ENCODE measurements around the gene PSRC1.

The PSRC1 gene

DNA sequence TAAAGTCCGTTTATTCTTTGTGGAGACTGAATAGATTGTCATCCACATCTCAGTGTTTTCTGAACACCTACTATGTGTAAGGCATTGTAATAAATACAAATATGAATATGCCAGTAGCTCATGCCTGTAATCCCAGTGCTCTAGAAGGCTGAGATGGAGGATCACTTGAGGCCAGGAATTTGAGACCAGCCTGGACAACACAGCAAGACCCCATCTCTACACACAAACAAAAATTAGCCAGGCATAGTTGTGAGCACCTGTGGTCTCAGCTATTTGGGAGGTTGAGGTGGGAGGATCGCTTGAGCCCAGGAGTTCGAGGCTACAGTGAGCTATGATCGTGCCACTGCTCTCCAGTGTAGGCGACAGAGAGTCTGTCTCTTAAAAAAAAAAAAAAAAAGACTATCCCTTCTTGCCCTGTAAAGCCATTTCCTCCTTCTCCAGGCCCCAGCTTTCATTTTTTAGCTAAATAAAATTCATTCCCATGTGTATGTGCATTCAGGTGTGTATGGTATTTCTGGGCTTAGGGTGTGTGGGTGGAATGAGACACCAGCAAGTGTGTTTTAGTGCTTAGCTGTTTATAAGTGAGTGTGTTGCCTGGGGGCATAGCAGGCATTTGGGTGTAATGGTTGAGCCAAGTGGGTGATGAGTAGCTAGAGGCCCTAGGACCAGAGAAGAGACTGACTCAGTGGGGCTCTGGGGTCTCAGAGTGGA is 25.8 kb downstream of the PSRC1 start:
- no peak for DNase-seq

DNA sequence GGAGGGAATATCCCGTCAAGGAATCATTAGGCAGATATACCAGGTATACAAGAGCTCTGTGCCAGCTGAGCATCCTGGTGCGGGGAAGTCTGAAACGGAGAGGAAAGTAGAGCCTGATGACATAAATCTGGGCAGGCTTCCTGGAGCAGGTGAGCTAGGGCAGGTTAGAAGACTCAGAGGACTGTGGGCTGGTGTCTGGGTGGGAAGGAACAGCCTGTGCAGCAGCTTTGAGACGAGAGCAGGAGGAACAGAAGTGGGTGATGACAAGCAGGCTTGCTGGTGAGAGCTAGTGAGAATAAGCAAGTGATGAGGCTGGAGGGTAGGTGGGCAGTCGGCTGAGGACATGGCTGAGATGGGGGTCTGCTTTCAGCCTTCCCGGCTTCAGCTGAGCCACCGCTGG is 26.9 kb downstream of the PSRC1 start:
- no peak for DNase-seq

DNA sequence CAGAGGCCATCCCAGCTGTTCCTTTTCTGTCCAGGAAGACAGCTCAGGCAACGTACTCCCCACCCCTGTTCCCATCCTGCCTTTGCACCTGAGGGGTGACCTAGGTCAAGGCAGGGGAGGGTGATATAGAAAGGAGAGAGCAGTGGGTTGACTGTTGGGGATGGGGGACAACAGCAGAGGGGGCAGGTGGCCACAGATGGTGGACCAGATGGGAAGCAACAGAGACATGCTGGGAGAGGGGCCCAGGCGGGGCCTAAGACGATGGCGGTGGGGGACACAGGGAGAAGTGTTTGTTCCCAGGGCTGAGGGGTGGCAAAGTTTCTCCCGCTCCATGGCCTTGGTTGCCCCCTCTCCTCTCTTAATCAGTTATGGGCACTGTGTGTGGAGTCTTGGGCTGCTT is 27.3 kb downstream of the PSRC1 start:
- DNase-seq = peak; percentile 78

DNA sequence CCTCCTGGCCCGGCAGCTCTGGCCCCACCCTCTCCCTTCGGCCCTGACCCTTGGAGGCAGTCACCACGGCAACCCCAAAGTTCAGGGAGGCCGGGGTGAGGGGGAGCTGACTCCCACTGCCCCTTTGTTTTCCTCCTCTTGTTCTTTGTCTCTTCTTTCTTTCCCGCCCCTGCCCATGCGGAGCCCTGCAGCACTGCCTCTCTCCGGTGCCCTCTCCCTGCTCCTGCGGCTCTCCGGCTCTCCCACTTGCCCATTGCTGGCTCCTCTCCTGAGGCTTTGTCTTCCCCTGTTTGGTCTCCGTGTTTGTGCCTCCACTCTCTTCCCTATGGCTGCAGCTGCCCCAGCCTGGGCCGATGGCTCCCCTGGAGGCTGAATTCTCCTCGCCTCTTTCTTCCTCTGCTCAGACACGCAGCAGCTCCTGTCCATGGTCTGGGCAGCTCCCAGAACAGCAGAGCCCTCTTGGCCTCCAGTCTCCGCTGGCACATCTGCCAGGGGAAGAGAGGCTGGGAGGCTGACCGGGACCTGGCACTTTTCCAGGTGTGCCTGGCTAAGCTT is 27.8 kb downstream of the PSRC1 start:
- DNase-seq = no peak

DNA sequence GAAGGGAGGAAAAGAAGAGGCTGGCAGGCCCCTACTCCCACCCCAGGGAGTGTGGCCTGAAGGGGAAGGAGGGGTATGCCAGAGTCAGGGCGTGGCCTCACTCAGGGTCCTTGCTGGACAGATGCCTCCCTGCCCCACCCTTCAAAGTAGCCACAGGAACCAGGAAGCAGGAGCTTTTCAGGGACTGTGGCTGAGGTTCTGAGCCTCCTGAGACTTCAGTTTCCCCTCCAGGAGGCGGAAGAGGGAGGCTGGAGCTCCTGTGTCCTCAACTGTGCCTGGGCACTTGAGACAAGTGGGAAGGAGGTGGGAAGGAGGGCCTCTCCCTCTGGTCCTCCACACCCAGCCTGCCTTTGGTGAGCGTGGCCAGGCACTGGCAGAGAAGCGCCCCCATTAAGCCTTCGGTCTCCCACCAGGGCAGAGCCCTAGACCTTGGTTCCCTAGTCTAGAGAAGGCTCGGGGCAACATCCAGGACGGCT is 28.3 kb downstream of the PSRC1 start:
- no peak for DNase-seq

DNA sequence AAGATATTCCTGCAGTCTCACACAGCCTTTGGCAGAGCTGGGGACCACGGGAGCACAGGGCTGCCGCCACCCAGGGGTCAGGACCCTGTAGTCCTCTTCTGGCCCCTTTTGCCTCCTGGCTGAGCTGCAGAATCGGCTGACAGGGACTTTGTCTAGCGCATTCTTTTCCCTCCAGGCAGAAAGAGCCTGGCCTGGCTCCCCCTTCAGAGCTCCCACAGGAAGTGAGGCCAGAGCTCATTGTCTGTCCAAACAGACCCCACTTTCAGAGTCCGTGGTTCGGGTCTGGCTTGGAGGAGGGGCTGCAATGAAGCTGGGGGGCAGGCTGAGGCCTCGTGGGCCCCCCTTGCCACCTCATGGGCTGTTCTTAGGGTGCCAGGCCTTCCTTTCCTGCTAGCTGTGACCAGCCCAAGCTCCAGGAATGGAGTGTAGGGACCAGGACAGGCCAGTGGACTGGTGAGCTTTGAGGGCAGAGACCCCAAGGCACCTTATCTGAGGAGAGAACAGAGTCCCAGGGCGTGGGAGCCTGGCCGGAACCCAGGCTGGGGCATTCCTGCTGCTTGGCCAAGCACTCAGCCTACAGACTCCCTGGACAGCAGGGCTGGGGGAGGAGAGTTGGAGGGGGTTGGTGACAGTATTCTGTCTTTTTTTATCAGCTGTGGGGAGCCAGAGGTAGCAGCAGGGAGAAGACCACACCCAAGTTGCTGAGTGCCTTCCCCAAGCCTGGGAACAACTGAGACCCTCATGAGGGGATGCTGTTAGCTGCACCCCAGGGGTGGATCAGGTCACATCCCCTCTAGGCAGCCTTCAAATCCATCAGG is 28.9 kb downstream of the PSRC1 start:
- peak; percentile 18 for DNase-seq

DNA sequence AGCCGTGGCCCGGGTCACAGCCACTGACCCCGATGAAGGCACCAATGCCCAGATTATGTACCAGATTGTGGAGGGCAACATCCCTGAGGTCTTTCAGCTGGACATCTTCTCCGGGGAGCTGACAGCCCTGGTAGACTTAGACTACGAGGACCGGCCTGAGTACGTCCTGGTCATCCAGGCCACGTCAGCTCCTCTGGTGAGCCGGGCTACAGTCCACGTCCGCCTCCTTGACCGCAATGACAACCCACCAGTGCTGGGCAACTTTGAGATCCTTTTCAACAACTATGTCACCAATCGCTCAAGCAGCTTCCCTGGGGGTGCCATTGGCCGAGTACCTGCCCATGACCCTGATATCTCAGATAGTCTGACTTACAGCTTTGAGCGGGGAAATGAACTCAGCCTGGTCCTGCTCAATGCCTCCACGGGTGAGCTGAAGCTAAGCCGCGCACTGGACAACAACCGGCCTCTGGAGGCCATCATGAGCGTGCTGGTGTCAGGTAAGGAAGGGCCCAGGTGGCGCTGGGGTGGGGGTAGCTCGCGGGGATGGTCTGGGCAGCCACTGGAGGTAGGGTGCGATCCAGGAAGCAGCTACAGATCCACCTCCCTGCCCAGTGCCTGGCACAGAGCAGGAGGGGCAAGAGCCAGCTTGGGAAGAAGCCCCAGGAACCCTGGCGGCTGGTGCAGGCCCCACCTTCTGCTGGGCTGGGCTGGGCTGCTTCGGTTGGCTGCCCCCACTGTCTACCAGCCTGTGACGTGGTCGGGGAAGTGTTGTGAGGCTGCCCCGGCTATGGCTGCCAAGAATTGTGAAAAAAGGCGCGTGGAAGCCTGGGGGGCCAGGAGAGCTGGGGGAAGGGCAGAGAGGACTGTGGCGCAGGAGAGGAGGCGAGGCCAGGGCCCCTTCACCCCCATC is 29.8 kb downstream of the PSRC1 start:
- peak; percentile 89 for DNase-seq

DNA sequence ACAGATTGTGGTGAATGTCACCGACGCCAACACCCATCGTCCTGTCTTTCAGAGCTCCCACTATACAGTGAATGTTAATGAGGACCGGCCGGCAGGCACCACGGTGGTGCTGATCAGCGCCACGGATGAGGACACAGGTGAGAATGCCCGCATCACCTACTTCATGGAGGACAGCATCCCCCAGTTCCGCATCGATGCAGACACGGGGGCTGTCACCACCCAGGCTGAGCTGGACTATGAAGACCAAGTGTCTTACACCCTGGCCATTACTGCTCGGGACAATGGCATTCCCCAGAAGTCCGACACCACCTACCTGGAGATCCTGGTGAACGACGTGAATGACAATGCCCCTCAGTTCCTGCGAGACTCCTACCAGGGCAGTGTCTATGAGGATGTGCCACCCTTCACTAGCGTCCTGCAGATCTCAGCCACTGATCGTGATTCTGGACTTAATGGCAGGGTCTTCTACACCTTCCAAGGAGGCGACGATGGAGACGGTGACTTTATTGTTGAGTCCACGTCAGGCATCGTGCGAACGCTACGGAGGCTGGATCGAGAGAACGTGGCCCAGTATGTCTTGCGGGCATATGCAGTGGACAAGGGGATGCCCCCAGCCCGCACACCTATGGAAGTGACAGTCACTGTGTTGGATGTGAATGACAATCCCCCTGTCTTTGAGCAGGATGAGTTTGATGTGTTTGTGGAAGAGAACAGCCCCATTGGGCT is 30.6 kb downstream of the PSRC1 start:
- no peak for DNase-seq

DNA sequence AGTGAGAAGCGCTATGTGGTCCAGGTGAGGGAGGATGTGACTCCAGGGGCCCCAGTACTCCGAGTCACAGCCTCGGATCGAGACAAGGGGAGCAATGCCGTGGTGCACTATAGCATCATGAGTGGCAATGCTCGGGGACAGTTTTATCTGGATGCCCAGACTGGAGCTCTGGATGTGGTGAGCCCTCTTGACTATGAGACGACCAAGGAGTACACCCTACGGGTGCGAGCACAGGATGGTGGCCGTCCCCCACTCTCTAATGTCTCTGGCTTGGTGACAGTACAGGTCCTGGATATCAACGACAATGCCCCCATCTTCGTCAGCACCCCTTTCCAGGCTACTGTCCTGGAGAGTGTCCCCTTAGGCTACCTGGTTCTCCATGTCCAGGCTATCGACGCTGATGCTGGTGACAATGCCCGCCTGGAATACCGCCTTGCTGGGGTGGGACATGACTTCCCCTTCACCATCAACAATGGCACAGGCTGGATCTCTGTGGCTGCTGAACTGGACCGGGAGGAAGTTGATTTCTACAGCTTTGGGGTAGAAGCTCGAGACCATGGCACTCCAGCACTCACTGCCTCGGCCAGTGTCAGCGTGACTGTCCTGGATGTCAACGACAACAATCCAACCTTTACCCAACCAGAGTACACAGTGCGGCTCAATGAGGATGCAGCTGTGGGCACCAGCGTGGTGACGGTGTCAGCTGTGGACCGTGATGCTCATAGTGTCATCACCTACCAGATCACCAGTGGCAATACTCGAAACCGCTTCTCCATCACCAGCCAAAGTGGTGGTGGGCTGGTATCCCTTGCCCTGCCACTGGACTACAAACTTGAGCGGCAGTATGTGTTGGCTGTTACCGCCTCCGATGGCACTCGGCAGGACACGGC is 31.4 kb downstream of the PSRC1 start:
- DNase-seq = no peak

DNA sequence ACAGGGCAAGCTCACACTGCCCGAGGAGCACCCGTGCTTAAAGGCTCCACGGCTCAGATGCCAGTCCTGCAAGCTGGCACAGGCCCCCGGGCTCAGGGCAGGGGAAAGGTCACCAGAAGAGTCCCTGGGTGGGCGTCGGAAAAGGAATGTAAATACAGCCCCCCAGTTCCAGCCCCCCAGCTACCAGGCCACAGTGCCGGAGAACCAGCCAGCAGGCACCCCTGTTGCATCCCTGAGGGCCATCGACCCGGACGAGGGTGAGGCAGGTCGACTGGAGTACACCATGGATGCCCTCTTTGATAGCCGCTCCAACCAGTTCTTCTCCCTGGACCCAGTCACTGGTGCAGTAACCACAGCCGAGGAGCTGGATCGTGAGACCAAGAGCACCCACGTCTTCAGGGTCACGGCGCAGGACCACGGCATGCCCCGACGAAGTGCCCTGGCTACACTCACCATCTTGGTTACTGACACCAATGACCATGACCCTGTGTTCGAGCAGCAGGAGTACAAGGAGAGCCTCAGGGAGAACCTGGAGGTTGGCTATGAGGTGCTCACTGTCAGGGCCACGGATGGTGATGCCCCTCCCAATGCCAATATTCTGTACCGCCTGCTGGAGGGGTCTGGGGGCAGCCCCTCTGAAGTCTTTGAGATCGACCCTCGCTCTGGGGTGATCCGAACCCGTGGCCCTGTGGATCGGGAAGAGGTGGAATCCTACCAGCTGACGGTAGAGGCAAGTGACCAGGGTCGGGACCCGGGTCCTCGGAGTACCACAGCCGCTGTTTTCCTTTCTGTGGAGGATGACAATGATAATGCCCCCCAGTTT is 32.3 kb downstream of the PSRC1 start:
- no peak for DNase-seq

DNA sequence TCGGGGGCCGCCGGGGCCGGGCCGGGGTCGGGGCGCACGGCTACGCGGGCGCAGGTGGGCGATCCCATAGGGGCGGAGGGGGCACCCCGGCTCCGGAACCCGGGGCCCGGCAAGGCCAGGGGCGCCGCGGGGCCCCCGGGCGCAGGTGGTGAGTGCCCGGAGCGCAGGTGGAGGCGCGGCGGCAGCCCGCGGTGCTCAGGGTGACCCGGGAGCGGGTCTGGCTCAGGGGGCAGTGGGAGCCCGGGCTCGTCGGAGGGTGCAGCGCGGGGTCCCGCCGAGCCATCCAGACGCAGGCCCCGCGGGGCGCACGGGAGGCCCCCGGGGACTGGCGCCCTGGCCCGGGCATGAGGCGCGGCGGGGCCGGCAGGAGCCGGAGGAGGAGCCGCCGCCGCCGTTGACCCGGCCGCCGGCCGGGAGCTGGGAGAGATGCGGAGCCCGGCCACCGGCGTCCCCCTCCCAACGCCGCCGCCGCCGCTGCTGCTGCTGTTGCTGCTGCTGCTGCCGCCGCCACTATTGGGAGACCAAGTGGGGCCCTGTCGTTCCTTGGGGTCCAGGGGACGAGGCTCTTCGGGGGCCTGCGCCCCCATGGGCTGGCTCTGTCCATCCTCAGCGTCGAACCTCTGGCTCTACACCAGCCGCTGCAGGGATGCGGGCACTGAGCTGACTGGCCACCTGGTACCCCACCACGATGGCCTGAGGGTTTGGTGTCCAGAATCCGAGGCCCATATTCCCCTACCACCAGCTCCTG is 33.1 kb downstream of the PSRC1 start:
- no peak for DNase-seq

DNA sequence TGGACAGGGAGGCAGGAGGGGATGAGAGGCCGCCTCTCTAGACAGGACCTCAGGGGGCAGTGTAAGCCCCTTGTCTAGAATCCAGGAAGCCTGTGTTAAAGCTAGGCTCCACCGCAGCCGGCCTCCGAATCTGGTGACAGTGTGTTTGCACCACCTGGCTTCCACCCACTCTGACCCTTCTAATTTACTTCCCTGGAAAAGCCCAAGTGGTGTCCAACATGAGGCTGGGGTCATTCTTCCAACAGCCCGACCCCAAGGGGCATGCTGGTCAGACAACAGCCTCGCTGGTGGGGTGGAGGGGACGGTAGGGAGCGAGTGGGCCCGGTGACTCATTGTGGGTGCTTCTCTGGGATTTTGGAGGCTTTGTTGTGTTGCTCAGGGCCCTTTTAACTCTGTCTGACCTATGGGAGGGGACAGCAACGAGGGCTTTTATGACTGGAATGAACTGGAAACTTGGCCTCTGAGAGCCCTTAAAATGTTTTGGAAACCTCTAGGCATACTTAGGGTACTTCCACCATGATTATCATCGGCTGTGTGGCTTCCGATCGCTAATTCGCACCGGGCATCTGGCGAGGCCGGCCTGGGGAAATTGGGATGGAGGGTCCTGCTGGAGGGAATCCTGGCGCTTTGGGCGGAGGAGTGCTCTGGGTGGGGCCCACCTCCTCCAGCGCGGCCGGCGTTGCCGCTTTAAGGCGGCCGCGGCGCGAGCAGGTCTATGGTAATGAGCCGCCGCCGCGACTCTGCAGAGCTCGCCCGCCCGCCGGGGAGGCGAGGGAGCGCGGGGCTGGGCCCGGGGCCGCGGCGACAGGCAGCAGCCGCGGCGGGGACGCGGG is 33.9 kb downstream of the PSRC1 start, which contains the start of gene CELSR2:
TSS of gene CELSR2 (plus strand) at position 743 of the 833 bp plus-strand sequence. CDS start 541 bp downstream, outside the sequence.
- peak; percentile 28 for DNase-seq

DNA sequence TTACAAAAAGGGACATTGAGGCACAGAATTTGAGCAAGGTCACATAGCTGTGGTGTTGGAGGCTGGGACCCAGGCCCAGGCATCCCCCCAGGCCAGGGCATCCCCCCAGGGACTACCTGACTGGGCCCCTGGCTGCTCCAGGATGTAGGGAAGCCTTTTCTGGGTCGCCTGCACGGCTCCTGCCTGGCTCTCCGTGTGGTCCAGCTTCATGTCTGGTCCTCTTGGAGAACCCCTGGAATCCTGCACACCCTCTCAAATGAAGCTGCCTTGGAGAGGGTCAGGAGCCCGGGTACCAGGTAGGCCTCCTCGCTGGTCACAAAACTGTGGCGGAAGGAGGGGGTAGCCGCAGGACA is 34.5 kb downstream of the PSRC1 start:
- DNase-seq = no peak

DNA sequence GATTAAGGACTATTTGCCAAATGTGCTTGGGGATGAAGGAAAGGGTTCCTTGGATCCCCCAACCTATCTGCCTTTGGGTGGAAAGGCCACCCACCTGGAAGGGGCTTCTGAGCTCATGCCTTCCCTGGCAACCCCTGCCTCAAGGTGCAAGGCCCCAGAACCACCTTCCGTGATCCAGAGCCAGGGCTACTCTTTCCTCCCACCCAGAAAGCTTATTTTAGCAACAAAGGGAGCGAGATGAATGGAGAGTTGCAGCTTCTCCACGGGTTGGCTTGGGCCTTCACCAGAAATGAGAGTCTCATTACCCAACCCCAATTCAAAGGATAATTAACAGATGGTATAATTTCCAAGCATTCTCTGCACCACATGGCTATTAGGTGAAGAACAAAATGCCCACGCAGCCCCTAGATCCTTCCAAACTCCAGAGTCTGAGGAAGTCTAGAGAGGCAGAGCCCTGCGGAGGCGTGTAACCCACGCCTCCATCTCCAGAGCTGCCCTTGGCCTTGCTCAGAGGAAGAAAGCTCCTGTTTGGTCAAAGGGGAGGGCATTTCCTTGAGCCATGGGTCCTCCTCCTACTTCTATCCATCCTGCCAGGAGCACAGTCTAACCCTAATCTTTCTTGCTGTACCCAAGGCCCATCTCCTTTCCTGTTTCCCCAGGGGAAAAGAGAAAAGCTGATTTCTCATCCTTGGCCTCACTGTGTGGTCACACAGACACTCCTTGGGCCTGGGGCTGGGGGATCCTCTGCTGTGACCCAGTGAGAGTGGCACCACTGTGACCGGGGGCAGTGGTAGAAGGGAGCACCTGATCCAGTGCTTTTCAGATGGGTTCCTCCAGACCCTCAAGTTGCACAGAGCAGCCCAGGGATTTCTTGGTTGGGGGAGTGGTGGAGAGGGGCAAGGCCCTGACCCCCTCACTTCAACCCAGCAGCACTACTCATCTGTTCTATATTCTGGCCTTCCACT is 35.3 kb downstream of the PSRC1 start:
- no peak for DNase-seq

DNA sequence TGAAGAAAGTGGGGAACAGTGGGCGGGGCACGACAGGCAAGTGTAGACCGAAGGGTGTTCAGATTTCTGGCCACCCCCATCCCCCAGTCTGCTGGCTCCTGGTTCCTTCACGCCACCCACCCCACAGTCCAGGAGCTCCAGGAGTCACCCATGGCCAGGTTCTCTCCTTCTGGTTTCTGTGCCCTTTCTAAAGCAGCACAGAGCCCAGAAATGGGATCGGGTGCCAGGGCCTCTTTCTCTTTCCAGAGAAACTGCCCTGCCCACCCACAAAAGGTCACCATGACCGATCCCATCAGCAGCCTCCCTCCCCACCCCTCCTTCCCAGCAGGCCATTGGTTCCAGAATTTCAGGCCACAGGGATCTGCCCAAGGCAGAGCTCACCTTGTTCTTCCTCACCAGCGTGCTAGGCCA is 36.8 kb downstream of the PSRC1 start:
- no peak for DNase-seq

DNA sequence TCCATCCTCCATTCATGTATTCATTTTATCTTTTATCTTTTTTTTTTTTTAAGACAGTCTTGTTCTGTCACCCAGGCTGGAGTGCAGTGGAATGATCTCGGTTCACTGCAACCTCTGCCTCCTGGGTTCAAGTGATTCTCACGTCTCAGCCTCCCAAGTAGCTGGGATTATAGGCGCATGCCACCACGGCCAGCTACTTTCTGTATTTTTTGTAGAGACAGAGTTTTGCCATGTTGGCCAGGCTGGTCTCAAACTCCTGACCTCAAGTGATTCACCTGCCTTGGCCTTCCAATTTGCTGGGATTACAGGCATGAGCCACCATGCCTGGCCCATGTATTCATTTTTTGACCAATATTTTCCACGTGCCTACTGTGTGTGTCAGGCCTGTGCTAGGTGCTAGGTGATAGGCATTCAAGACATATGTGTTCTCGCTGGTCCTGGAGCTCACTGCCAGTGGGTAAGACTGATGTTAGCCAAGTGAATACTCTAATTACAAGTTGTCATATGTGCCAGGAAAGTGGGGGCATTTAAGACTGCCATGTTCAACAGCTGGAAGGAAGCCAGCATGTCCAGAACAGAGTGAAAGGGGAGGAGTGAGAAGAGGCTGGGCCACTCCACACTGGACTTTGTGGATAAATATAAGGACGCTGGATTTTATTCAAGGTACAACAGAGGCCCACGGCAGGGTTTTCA is 38.9 kb downstream of the PSRC1 start:
- no peak for DNase-seq

DNA sequence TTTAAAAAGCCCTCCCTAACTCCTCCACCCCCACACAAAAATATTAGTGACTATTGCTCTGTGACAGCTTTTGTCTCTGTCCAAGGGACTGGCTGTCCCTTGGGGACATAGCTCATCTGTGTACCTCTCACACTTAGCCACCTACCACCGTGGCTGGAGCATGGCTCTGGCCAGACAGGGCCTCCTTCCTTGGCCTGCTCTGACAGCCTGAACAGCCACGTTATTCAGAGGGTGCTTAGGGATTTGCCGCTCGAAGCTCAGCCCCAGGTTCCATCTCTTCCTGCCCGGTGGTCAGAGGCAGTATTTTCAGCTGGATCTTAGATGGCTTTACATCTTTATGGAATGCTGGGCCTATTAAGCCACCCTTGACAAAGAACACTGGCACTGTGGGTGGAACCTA is 39.7 kb downstream of the PSRC1 start:
- no peak for DNase-seq

All from NCI-H1694 (cell line).